GM19397 (cell line): ENCODE measurements around the gene PNMA6F.
"Not testable (repeated sequence)": the region's sequence is repeated elsewhere in the genome, so short reads cannot be mapped to it uniquely, and the experiment has no call there.

Experiments used
- ATAC-seq: cut with Tn5 transposase; IDR thresholded peaks from one replicate; pipeline ENCODE4 v1.9.1; 2021; ENCODE audit warnings: mild to moderate bottlenecking, moderate library complexity; ENCODE audit not compliant: unreplicated experiment

Gene PNMA6F

GRCh38 chrX:153304988-153305736, 16.4 kb downstream of the PNMA6F start:
- ATAC-seq = no peak

GRCh38 chrX:153303276-153304262, 18.0 kb downstream of the PNMA6F start:
- ATAC-seq = no peak

GRCh38 chrX:153302796-153303195, 18.8 kb downstream of the PNMA6F start:
- ATAC-seq = no peak

- no peak for ATAC-seq
These were observed 19.8 kb downstream of the PNMA6F start for GRCh38 chrX:153301746-153302145.

- ATAC-seq = no peak
These were observed 21.7 kb downstream of the PNMA6F start for GRCh38 chrX:153299855-153300254.

- ATAC-seq = no peak
These were observed 24.2 kb downstream of the PNMA6F start for GRCh38 chrX:153297376-153297775.

GRCh38 chrX:153293485-153294071, 28.0 kb downstream of the PNMA6F start:
- not testable (repeated sequence) for ATAC-seq

GRCh38 chrX:153288807-153289206, 32.8 kb downstream of the PNMA6F start:
- ATAC-seq = not testable (repeated sequence)

- not testable (repeated sequence) for ATAC-seq
These were observed 35.9 kb downstream of the PNMA6F start for GRCh38 chrX:153285678-153286077.

GRCh38 chrX:153283982-153284381, 37.6 kb downstream of the PNMA6F start:
- ATAC-seq = not testable (repeated sequence)

- ATAC-seq = not testable (repeated sequence)
These were observed 39.8 kb downstream of the PNMA6F start for GRCh38 chrX:153281784-153282183.

- ATAC-seq = not testable (repeated sequence)
These were observed 42.3 kb downstream of the PNMA6F start for GRCh38 chrX:153279304-153279703.

- ATAC-seq = not testable (repeated sequence)
These were observed 45.5 kb downstream of the PNMA6F start for GRCh38 chrX:153276049-153276448.

GRCh38 chrX:153275418-153275817, 46.1 kb downstream of the PNMA6F start:
- ATAC-seq = not testable (repeated sequence)

- ATAC-seq = not testable (repeated sequence)
These were observed 49.0 kb downstream of the PNMA6F start for GRCh38 chrX:153272584-153272983.

GRCh38 chrX:153272070-153272469, 49.5 kb downstream of the PNMA6F start:
- ATAC-seq = not testable (repeated sequence)
